Measurements from ENCODE around the gene RIT1.

Gene RIT1

DNA sequence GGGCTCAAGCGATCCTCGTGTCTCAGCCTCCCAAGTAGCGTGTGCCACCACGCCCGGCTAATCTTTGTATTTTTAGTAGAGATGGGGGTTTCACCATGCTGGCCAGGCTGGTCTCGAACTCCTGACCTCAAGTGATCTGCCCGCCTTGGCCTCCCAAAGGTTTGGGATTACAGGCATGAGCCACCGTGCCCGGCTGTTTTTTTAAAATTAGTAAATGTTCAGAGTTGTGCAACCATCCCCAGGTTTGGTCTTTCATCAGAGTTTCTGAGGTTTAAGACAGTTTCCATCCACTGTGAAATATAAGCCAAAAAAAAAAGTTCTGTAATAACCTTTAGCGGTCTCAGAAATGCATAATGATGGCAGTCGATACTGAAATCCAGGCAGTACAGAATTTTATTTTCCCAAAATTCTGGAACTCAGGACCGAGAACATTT lies 52.3 kb downstream of the RIT1 start:
- DNase-seq, result peak in 1 of 2 donors; percentile 24
- peaks cover 0 to 42% (median 21%) of the 10 kb centered on the region in 4 donors for H3K4me1 ChIP-seq
- no peaks in the 10 kb centered on the region for H3K9me3 ChIP-seq
- TF ChIP-seq, protein P1, sequence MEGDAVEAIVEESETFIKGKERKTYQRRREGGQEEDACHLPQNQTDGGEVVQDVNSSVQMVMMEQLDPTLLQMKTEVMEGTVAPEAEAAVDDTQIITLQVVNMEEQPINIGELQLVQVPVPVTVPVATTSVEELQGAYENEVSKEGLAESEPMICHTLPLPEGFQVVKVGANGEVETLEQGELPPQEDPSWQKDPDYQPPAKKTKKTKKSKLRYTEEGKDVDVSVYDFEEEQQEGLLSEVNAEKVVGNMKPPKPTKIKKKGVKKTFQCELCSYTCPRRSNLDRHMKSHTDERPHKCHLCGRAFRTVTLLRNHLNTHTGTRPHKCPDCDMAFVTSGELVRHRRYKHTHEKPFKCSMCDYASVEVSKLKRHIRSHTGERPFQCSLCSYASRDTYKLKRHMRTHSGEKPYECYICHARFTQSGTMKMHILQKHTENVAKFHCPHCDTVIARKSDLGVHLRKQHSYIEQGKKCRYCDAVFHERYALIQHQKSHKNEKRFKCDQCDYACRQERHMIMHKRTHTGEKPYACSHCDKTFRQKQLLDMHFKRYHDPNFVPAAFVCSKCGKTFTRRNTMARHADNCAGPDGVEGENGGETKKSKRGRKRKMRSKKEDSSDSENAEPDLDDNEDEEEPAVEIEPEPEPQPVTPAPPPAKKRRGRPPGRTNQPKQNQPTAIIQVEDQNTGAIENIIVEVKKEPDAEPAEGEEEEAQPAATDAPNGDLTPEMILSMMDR (IDR thresholded peaks at IDR 0.05), result no peak
- H3K4me3 ChIP-seq, result peak overlapping the region; percentile 50 to 53
- H3K27me3 ChIP-seq, result no peaks in the 10 kb centered on the region
- peak overlapping the region; percentile 86 for H3K27ac ChIP-seq
- intact Hi-C loops (cut with DNase I; ENCODE audit: low total_unique reads), result no loop called here
- H3K36me3 ChIP-seq, result peaks cover 0 to 12% (median 10%) of the 10 kb centered on the region in 3 donors

DNA sequence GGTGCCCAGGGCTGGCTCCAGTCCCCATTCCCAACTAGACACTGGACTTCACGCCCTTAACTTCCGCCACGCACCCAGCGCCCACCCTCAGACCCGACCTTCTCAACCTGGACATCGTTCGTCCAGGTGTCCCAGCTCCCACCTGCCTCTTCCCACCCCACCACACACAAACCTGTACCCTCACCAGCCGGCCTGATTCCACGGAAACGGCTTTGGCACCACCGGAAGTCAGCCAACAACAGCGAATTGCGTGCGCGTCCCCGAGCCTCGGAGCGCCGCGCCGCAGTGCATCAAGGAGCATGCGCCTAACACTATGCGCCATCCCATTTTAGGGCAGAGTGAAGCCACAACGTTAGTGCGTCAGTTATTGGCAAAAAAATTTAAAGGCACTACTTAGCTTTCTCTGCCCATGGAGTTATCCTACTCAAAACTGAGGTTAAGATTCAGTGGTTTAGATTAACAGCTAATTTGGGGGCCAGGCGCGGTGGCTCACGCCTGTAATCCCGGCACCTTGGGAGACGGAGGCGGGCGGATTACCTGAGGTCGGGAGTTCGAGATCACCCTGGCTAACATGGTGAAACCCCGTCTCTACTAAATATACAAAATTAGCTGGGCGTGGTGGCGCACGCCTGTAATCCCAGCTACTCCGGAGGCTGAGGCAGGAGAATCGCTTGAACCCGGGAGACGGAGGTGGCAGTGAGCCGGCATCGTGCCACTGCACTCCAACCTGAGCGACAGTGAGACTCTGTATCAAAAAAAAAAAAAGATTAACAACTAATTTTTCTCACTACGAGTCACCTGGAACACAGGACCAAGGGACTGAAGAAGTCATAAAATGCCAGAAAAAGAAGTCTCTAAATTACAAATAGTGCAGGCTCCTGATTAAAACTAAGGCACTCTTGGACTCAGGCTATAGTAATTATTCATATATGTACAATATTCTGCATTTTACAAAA lies 53.9 kb downstream of the RIT1 start, which contains the start of gene GON4L:
Gene GON4L (minus strand): TSS at position 240 of the 956 bp plus-strand sequence. CDS start 3,434 bp downstream, outside the sequence.
- Histone ChIP-seq H3K27ac (peak within 1 kb of the TSS; percentile 84 to 90), H3K4me3 (peak within 1 kb of the TSS; percentile 79 to 80), H3K36me3 (peaks cover 12 to 27% (median 24%) of the 10 kb centered on the region in 3 donors), H3K27me3 (no peaks in the 10 kb centered on the region), H3K9me3 (no peaks in the 10 kb centered on the region), H3K4me1 (peaks cover 0 to 42% (median 21%) of the 10 kb centered on the region in 4 donors)
- DNase-seq, result peak; percentile 89 to 93
- intact Hi-C loops (cut with DNase I; ENCODE audit: low total_unique reads), result no loop called here
- TF ChIP-seq, protein P1 (IDR thresholded peaks at IDR 0.05), result no peak

DNA sequence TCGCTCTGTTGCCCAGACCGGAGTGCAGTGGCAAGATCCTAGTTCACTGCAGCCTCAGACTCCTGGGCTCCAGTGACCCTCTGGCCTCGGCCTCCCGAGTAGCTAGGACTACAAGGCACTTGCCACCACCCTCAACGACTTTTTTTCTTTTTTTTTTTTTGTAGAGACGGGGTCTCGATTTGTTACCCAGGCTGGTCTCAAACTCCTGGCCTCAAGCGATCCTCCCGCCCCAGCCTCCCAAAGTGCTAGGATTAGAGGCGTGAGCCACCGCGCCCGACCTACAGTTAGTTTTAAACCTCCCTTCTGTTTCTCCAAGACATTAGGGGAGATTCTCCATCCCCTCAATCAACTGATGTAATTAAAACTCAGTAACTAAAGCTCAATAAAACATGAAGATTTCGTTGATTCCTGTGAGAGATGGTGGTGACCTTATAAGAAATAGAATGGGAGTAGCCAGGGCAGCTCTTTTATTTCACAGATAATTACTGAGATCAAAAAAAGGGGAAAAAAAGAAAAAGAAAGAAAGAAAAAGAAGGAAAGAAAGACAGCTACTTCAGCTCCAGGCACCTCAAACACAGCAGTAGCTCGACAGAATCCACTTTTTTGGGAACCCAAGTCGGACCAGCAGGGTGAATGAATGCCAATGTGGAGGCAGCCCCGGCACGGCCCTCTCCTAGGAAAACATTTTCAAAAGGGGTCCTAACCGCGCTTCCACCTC lies 54.7 kb downstream of the RIT1 start:
- H3K9me3 ChIP-seq, result no peaks in the 10 kb centered on the region
- H3K27ac ChIP-seq, result peak overlapping the region; percentile 84 to 90
- TF ChIP-seq, protein P1 (IDR thresholded peaks at IDR 0.05), result no peak
- peaks cover 12 to 36% (median 31%) of the 10 kb centered on the region in 3 donors for H3K36me3 ChIP-seq
- no peaks in the 10 kb centered on the region for H3K27me3 ChIP-seq
- peak in 1 of 2 donors; percentile 11 for DNase-seq
- H3K4me3 ChIP-seq, result peak overlapping the region; percentile 79 to 80
- H3K4me1 ChIP-seq, result peaks cover 0 to 42% (median 21%) of the 10 kb centered on the region in 4 donors
- intact Hi-C loops (cut with DNase I; ENCODE audit: low total_unique reads), result no loop called here

DNA sequence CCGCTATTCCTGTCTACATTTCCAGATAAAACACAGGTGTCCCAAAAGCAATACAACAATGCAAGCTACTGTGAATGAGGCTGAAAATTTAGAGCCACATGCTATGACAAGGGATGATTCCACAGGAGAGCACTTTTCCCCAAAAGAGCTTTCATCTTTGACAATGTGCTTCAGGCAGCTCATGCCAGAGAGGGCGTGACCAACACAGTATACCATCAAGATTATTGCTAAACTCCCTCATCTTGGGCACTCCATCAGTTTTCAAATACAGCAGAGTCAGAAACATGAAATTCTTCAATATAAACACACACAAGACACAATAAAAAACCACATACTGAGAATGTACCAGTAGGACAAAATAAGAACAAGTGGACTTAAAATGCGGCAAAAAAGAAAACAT lies 60.8 kb downstream of the RIT1 start:
- H3K4me3 ChIP-seq, result no peak overlapping the region
- no peaks in the 10 kb centered on the region for H3K9me3 ChIP-seq
- H3K27me3 ChIP-seq, result no peaks in the 10 kb centered on the region
- peaks cover 0 to 4% (median 1%) of the 10 kb centered on the region in 4 donors for H3K4me1 ChIP-seq
- intact Hi-C loops (cut with DNase I; ENCODE audit: low total_unique reads), result no loop called here
- TF ChIP-seq, protein P1 (IDR thresholded peaks at IDR 0.05), result no peak
- peaks cover 12 to 76% (median 53%) of the 10 kb centered on the region in 3 donors for H3K36me3 ChIP-seq
- no peak for DNase-seq
- no peak overlapping the region for H3K27ac ChIP-seq

DNA sequence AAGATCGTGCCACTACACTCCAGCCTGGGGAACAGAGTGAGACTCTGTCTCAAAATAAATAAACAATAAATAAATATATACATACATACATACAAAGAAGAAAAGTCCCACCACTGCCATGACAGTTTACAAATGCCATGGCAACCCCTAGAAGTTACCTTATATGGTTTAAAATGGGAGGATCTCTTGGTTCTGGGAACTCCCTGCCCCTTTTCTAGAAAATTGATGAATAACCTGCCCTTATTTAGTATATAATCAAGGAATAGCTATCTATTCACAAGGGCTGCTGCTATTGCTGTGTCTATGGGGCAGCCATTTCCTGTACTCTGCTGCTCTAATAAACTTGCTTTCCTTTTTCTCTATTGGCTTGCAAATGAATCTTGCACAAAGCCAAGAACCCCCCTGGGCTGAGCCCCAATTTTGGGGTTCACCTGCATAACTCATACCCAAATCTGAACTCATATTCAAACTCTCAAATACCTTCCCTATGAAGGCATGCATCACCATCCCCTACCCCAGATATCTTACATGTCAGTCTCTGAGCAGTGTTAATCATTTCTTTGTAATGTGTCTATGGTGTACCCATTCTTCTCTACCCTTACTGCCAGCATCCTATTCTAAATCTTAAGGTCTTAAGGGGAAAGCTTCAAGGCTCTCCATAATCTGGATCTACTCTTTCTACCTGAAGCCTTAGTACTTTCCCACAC lies 63.2 kb downstream of the RIT1 start:
- H3K9me3 ChIP-seq, result no peaks in the 10 kb centered on the region
- no peak for DNase-seq
- H3K27me3 ChIP-seq, result no peaks in the 10 kb centered on the region
- intact Hi-C loops (cut with DNase I; ENCODE audit: low total_unique reads), result no loop called here
- H3K27ac ChIP-seq, result no peak overlapping the region
- no peak overlapping the region for H3K4me3 ChIP-seq
- peaks cover 0 to 4% (median 1%) of the 10 kb centered on the region in 4 donors for H3K4me1 ChIP-seq
- peaks cover 6 to 60% (median 37%) of the 10 kb centered on the region in 3 donors for H3K36me3 ChIP-seq
- TF ChIP-seq, protein P1 (IDR thresholded peaks at IDR 0.05), result no peak
